ENCODE data around the gene NRG2. TPM values are rescaled to one million over a fixed set of nuclear protein-coding genes. Genes with fewer than 3 reads are reported as not detected.

Gene NRG2
- total and polyA plus RNA-seq, 2 of the 4 experiments (the other 2 are of a cell fraction): 0.18 TPM; not detected in 1

DNA sequence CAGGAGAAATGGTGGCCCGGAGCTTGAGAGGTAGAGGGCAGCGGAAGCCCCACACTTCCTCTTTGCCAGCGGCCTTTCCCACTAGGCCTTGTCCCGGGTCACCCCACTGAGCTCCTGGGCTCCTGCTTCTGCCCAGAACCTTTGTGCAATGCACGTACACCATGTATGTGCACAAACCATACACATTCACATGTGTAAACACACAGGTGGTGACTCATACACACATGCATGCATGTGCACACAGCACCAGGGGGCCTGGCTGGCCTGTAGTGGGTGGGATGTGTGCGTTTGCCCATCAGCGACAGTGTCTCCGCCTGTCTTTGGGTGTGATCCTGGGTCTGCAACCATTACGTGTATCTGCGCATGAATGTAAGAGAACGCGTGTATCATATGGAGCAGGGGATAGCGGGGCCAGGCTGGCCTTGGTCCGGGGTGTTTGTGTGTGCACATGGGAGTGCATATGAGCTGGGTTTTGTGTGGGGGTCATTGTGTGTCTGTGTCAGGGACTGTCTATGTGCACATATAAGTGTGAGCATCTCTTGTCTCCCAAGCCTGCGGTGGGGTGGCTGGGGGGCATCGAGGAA, 203.8 kb downstream of the NRG2 start:
- no peak overlapping the region for H3K4me2 ChIP-seq (ENCODE audit: low read depth, low read length)
- H3K18ac ChIP-seq (ENCODE audit: low read depth, low read length): no peak overlapping the region
- no peak overlapping the region for H3K4me3 ChIP-seq (ENCODE audit: insufficient read depth, low read depth, low read length)
- peaks cover 21% of the 10 kb centered on the region for H3K27me3 ChIP-seq (ENCODE audit: control insufficient read depth, insufficient read depth, low read length)
- H3K27ac ChIP-seq (ENCODE audit: insufficient read depth, low read length): no peak overlapping the region
- no peak overlapping the region for H3K4ac ChIP-seq (ENCODE audit: low read depth, low read length)
- ChIA-PET CTCF (no interaction called here), POLR2A (ENCODE audit: unreplicated experiment) (no interaction called here)
- DNase-seq (no peak), ATAC-seq (ENCODE audit: low read depth) (no peak)
- H3K79me1 ChIP-seq (ENCODE audit: low read depth in 1 of 2, low read length in 2 of 2): no peaks in the 10 kb centered on the region
- H3K56ac ChIP-seq (ENCODE audit: extremely low read depth, insufficient read depth, low read length): no peak overlapping the region
- H2AK5ac ChIP-seq (ENCODE audit: low read depth, low read length): no peak overlapping the region
- no peak overlapping the region for H2AK9ac ChIP-seq (replicated peaks; ENCODE audit: low read depth, low read length, poor library complexity)
- no peak overlapping the region for H2BK5ac ChIP-seq (ENCODE audit: low read depth, low read length, poor library complexity, severe bottlenecking)
- H3K9me1 ChIP-seq (ENCODE audit: insufficient read depth, low read length): no peaks in the 10 kb centered on the region
- no peak overlapping the region for H2BK15ac ChIP-seq (ENCODE audit: low read depth, low read length)
- H3K23ac ChIP-seq (ENCODE audit: low read depth, low read length): no peak overlapping the region
- no peak overlapping the region for H4K91ac ChIP-seq (ENCODE audit: insufficient read depth, low read depth, low read length)
- in situ Hi-C loops (cut with MboI; ENCODE audit: low sequenced_read_pairs) (no loop called here), intact Hi-C loops (cut with micrococcal nuclease) (no loop called here), dilution Hi-C loops (cut with HindIII; ENCODE audit: low sequenced_read_pairs, unreplicated experiment) (no loop called here)
- H2BK20ac ChIP-seq (ENCODE audit: low read depth, low read length): no peak overlapping the region
- no peaks in the 10 kb centered on the region for H3K36me3 ChIP-seq (ENCODE audit: control insufficient read depth, insufficient read depth, low read length)
- H4K8ac ChIP-seq (ENCODE audit: low read depth in 2 of 2, low read length in 2 of 2): no peak overlapping the region
- WGBS, 2 experiments (ENCODE audit: extremely low coverage in 2 of 2, insufficient read length in 1 of 2): 83% methylated on average over 4 of the region's 16 CpGs; no CpG with 5 or more reads in 1 of the 2 experiments
- no TSS peak for BruUV-seq (replicated peaks)
- TF ChIP-seq RAD21 (IDR thresholded peaks at IDR 0.05; ENCODE audit: low read length) (no peak), FOS (IDR thresholded peaks at IDR 0.05; ENCODE audit: low read depth, low read length) (no peak), CHD1 (IDR thresholded peaks at IDR 0.05; ENCODE audit: low read depth, low read length) (no peak), POLR2A (IDR thresholded peaks at IDR 0.05; ENCODE audit: low read depth, low read length) (no peak), MXI1 (IDR thresholded peaks at IDR 0.05; ENCODE audit: borderline replicate concordance, low read depth, low read length) (no peak), BHLHE40 (IDR thresholded peaks at IDR 0.05; ENCODE audit: low read depth, low read length) (no peak), MAZ (IDR thresholded peaks at IDR 0.05; ENCODE audit: borderline replicate concordance, low read depth, low read length) (no peak), RCOR1 (IDR thresholded peaks at IDR 0.05; ENCODE audit: insufficient replicate concordance, low read length) (no peak)
- TF ChIP-seq, protein P1, sequence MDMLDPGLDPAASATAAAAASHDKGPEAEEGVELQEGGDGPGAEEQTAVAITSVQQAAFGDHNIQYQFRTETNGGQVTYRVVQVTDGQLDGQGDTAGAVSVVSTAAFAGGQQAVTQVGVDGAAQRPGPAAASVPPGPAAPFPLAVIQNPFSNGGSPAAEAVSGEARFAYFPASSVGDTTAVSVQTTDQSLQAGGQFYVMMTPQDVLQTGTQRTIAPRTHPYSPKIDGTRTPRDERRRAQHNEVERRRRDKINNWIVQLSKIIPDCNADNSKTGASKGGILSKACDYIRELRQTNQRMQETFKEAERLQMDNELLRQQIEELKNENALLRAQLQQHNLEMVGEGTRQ (IDR thresholded peaks at IDR 0.05; ENCODE audit: low read depth, low read length): no peak
- no peaks in the 10 kb centered on the region for H4K20me1 ChIP-seq (ENCODE audit: insufficient read depth, low read length)
- H3K9me3 ChIP-seq (ENCODE audit: control insufficient read depth, insufficient read depth, low read length): no peaks in the 10 kb centered on the region
- H2AFZ ChIP-seq (replicated peaks; ENCODE audit: low read length, poor library complexity): no peak overlapping the region
- no peak overlapping the region for H3K14ac ChIP-seq (replicated peaks; ENCODE audit: low read depth, low read length)
- no peaks in the 10 kb centered on the region for H3K4me1 ChIP-seq (ENCODE audit: control insufficient read depth, insufficient read depth, low read length)
- H2BK120ac ChIP-seq (ENCODE audit: low read depth, low read length): no peak overlapping the region
- no peak overlapping the region for H3K9ac ChIP-seq (ENCODE audit: low read depth, low read length)
- no peak overlapping the region for H4K5ac ChIP-seq (ENCODE audit: low read depth, low read length)

Measured in IMR-90 (cell line).